ENCODE data around the gene KCNMA1. TPM values are rescaled to one million over a fixed set of nuclear protein-coding genes. Genes with fewer than 3 reads are reported as not detected.

KCNMA1 gene
- total RNA-seq, 1 donor from 2014 or later, result 87.6 TPM

DNA sequence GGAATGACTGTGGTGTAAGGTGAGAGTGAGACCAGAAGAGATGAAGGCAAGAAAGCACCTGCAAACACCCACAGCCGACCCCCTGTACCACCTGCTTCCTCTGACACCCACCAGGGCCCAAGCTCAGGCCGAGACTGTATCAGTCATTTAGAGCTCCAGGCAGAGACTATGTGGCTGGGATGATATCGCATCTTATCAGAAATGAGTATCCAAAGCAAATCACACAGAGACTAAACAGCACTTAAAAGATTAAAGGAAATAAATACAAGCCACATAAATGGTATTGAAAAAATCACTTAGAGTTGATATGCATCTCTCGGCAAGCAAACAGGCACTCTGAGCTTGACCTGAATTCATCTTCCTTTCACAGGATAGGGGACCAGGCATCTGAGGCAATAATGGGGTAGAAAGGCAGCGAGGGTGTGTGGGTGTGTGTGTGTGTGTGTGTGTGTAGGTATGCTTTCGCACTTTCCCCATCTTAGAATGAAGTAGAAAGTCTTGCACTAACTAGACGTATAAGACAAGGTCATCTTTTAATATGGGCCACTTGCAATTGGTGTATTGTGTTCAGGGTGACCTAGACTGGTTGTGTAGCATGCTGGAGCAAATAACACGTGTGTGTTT is 665.9 kb downstream of the KCNMA1 start:
- H3K4me1 Mint-ChIP-seq (ENCODE audit: low read depth), result peaks cover 7% of the 10 kb centered on the region
- no peak overlapping the region for H3K4me3 Mint-ChIP-seq (ENCODE audit: unreplicated experiment)
- no peak overlapping the region for H3K27ac Mint-ChIP-seq (ENCODE audit: unreplicated experiment)
- TF ChIP-seq, protein P1, sequence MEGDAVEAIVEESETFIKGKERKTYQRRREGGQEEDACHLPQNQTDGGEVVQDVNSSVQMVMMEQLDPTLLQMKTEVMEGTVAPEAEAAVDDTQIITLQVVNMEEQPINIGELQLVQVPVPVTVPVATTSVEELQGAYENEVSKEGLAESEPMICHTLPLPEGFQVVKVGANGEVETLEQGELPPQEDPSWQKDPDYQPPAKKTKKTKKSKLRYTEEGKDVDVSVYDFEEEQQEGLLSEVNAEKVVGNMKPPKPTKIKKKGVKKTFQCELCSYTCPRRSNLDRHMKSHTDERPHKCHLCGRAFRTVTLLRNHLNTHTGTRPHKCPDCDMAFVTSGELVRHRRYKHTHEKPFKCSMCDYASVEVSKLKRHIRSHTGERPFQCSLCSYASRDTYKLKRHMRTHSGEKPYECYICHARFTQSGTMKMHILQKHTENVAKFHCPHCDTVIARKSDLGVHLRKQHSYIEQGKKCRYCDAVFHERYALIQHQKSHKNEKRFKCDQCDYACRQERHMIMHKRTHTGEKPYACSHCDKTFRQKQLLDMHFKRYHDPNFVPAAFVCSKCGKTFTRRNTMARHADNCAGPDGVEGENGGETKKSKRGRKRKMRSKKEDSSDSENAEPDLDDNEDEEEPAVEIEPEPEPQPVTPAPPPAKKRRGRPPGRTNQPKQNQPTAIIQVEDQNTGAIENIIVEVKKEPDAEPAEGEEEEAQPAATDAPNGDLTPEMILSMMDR (IDR thresholded peaks at IDR 0.05), result no peak
- no peak for DNase-seq (ENCODE audit: low spot score)
- H3K36me3 Mint-ChIP-seq (ENCODE audit: low read depth), result peaks cover 5% of the 10 kb centered on the region
- H3K9me3 Mint-ChIP-seq (ENCODE audit: low read depth), result no peaks in the 10 kb centered on the region
- no peaks in the 10 kb centered on the region for H3K27me3 Mint-ChIP-seq (ENCODE audit: low read depth)

DNA sequence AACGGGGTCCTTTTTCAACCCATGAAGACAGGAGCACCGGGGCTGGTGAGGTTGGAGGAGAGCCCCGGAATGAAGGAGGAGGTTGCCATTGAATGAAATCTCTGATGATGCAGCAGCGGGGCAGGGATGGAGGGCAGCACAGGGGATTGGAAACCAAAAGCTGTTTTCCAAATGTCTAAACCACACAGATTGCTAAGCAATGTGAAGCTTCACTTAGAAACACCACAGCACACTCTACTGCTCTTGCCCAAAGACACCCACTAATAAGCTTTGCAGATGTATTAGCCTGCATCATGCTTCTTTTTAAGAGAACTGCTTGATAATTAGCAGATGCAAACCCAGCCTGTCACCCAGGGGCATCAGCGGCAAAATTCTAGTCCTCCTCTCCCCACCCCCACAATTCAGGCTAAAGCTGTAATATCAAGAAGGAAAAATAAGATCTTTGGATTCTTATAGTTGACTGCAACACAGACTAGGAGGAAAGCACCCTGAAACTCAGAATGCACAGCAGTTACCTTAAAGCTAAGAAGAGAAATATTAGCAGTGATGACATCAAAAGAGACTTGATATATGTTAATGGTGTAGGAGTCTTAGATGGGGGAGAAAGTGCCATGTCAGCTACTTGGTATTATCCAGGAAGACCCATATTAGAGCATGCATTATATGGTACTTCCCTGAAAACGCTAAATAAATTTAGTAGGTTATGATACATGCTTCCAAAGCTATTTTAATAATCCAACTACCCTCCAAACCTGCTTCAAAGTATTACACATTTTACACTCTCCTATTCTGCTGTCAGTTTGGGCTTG is 666.7 kb downstream of the KCNMA1 start:
- peaks cover 7% of the 10 kb centered on the region for H3K36me3 Mint-ChIP-seq (ENCODE audit: low read depth)
- no peaks in the 10 kb centered on the region for H3K9me3 Mint-ChIP-seq (ENCODE audit: low read depth)
- TF ChIP-seq, protein P1 (IDR thresholded peaks at IDR 0.05), result no peak
- no peak overlapping the region for H3K4me3 Mint-ChIP-seq (ENCODE audit: unreplicated experiment)
- no peaks in the 10 kb centered on the region for H3K27me3 Mint-ChIP-seq (ENCODE audit: low read depth)
- no peak for DNase-seq (ENCODE audit: low spot score)
- no peak overlapping the region for H3K27ac Mint-ChIP-seq (ENCODE audit: unreplicated experiment)
- peaks cover 7% of the 10 kb centered on the region for H3K4me1 Mint-ChIP-seq (ENCODE audit: low read depth)

DNA sequence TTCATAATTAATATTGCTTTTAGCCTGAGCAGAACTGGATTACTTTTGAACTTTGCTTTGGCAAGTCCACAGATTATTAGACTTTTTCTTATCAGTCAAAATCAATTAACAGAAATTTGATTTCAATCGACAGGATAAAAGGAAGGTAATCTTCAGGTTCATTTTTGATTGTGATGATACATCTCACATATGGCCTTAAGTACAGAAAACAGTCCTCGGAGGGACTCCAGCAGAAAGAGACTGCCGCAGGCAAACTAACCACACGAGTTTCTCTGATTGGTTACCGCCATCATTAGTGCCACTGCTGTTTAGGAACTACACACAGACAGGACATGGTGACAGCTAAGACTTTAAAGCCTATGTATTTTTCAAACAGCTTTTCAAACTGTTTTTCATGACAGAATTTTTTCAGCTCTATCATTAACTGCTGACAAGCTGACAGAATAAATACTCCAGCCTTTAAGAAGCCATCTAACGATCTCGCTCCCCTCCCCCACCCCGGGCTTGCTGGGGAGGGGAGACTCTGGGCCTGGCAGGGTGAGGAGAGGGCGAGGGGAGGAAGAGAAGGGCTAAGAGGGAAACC is 668.2 kb downstream of the KCNMA1 start:
- TF ChIP-seq, protein P1 (IDR thresholded peaks at IDR 0.05), result no peak
- H3K36me3 Mint-ChIP-seq (ENCODE audit: low read depth), result peaks cover 9% of the 10 kb centered on the region
- no peaks in the 10 kb centered on the region for H3K9me3 Mint-ChIP-seq (ENCODE audit: low read depth)
- no peaks in the 10 kb centered on the region for H3K27me3 Mint-ChIP-seq (ENCODE audit: low read depth)
- H3K27ac Mint-ChIP-seq (ENCODE audit: unreplicated experiment), result no peak overlapping the region
- peaks cover 7% of the 10 kb centered on the region for H3K4me1 Mint-ChIP-seq (ENCODE audit: low read depth)
- no peak overlapping the region for H3K4me3 Mint-ChIP-seq (ENCODE audit: unreplicated experiment)
- DNase-seq (ENCODE audit: low spot score), result no peak

DNA sequence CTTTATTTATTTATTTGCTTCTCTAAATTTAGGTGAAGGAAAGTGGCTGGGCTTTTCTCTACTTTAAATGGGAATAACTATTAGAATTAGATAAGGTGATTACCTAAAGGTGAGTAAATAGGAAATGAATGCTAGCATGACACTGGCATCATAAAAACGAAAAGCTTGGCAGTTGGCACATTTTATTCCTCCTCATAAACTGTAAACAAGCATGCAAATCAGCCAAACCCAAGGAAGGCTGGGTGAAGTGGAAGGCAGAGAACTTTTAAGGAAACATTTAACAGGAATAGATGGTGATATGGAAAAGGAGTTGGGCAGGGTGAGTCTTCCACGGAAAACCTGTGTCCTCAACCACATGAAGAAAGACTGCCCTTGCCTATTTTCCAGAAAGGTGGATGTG is 669.1 kb downstream of the KCNMA1 start:
- TF ChIP-seq, protein P1 (IDR thresholded peaks at IDR 0.05), result no peak
- Mint-ChIP-seq H3K27ac (ENCODE audit: unreplicated experiment) (no peak overlapping the region), H3K9me3 (ENCODE audit: low read depth) (no peaks in the 10 kb centered on the region), H3K27me3 (ENCODE audit: low read depth) (no peaks in the 10 kb centered on the region), H3K36me3 (ENCODE audit: low read depth) (peaks cover 13% of the 10 kb centered on the region), H3K4me1 (ENCODE audit: low read depth) (peaks cover 3% of the 10 kb centered on the region), H3K4me3 (ENCODE audit: unreplicated experiment) (no peak overlapping the region)
- no peak for DNase-seq (ENCODE audit: low spot score)

DNA sequence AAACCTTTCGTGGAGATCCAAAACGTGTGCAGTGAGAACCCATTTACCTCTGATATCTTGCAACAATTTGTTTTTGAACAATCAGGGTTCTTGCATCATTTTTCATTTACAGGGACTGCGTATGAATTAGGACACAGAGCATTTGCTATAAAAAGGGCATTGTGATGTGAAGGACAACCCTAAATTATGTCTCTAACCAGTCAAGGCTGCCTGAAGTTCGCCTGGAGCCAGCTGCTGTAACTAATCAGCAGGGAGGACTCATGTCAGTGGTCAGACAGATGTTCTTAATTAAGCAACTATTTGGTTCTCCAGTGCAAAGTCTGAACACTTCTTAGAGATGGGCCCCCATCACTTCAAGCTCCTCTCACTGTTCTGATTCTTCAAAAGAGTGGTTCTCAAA is 674.8 kb downstream of the KCNMA1 start:
- no peaks in the 10 kb centered on the region for H3K4me1 Mint-ChIP-seq (ENCODE audit: low read depth)
- H3K27me3 Mint-ChIP-seq (ENCODE audit: low read depth), result no peaks in the 10 kb centered on the region
- TF ChIP-seq, protein P1 (IDR thresholded peaks at IDR 0.05), result no peak
- peaks cover 25% of the 10 kb centered on the region for H3K36me3 Mint-ChIP-seq (ENCODE audit: low read depth)
- no peak overlapping the region for H3K27ac Mint-ChIP-seq (ENCODE audit: unreplicated experiment)
- H3K9me3 Mint-ChIP-seq (ENCODE audit: low read depth), result peaks cover 6% of the 10 kb centered on the region
- no peak for DNase-seq (ENCODE audit: low spot score)
- no peak overlapping the region for H3K4me3 Mint-ChIP-seq (ENCODE audit: unreplicated experiment)

Measured in chondrocyte (in vitro differentiated cells).